Renal pelvis (tissue), 4 donors: ENCODE results near the gene ADCY7. TPM values are rescaled to one million over a fixed set of nuclear protein-coding genes. Genes with fewer than 3 reads are reported as not detected.

Experiments
- DNase-seq: peaks from one replicate; pipeline ENCODE4 v3.0.0-alpha.2; 2013
- polyA plus RNA-seq, 3 donors: library from polyadenylated mRNA; unstranded; fragments of 120-200 nt; gene quantifications; one replicate each; pipeline ENCODE4 v1.2.1, GENCODE V29; 2013; ENCODE audit not compliant: insufficient read length in 3 of 3

Gene ADCY7
- polyA plus RNA-seq, 3 donors, result 8.1 to 9.3 (median 8.2) TPM

DNA sequence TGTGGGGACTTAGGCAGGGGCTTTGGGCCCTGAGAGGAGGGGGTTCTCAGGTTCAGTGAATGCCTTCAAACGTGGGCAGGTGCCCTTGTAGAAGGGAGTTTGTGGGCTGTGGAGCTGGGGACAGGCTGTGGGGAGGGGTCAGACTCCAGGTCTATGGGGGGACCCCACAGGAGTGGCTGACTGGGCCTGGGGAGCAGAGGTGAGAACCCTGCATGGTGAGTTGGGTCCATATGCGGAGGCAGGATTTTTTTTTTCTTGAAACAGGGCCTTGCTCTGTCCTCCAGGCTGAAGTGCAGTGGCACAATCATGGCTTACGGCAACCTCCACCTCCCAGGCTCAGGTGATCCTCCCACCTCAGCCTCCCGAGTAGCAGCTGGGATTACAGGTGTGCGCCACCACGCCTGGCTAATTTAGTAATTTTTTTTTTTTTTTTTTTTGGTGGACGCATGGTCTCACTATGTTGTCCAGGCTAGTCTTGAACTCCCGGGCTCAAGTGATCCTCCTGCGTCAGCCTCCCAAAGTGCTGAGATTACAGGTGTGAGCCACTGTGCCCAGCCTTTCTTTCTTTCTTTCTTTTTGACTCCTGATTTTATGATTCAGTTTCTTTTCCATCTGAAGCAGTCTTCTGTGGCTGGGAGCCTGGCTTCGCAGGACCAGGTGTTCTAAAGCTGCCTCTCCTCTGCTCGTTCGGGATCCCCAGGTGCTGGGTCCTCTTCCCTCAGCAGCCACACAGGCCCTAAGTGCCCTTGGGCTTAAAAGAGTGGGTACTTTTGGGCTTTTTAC, 19.0 kb upstream of the ADCY7 start:
- no peak for DNase-seq

DNA sequence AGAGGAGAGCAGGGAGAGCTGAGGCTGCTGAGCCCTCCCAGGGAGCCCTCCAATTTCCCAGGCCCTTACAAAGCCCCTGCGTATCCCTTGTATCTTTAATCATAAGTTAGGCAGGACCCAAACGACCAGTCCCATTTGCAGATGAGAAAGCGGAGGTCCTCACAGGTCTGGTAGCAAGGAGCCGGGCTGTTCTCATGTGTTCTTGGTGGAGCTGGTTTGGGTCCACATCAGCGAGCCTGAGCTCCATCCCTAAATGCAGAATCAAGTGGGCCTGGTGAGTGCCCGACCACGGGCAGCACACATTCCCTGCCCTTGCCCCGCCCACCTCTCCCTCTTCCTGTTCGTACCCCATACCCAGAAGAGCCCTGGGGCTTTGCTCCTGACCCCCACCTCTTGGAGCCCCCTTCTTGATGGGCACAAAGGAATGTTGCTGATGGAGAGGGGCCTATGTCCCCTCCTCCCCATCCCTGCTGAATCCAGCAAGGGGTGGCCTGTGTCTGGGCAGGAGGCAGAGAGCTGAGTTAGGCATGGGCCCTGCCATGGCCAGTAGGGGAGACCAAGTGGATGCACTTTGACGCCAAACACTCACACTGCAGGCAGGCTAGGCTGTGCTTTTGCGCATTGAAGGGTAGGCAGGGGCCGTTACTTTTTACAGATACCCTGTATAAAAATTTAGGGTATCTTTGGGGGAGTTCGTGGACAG, 18.3 kb upstream of the ADCY7 start:
- no peak for DNase-seq

DNA sequence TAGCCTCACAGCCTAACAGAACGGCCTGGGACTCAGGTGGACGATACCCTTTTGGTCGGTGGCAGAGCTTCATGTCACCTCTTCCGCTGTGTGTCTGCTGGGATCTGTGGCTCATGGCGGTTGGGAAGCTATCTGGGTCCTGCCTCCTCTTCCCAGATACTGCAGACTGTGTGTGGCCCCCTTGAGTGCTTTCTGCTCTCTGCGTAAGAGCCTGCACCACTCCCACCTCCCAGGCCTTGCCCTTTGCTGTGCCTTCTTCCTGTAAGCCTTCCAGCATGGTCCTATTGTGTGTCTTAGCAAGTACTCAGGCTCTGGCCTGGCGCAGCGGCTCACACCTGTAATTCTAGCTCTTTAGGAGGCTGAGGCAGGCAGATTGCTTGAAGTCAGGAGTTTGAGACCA, 17.5 kb upstream of the ADCY7 start:
- DNase-seq, result no peak

DNA sequence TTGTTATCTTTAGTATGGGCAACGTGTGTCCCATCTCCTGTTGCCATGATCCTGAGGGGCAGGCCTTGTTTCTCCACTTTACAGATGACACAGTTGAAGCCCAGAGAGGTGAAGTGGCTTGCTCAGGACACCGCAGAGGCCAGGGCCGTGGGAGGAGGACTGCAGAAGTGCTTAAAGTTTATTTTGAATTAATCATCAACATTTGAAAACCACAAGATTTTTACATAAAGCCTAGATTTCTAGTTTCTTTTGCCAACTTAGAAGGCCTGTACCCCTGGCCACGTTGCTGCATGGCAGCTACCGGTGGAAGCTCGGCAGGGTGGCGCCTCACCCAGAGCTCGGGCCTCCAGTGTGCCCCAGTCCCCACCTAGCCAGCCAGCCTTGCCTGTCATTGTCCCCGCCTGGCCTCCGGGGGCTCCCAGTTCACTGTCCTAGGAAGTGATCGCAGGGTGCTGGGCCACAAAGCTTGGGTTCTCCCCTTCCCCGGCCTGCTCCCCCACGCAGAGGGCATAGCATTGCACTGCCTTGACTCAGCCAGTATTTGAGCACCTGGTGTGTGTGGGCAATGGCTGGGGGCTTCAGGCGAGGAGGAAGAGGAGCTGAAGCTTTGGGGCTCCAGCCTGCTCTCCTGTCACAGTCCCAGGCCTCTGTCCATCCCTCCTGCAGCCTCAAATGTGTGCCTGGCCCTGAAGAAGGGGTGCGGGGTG, 14.8 kb upstream of the ADCY7 start:
- no peak for DNase-seq

DNA sequence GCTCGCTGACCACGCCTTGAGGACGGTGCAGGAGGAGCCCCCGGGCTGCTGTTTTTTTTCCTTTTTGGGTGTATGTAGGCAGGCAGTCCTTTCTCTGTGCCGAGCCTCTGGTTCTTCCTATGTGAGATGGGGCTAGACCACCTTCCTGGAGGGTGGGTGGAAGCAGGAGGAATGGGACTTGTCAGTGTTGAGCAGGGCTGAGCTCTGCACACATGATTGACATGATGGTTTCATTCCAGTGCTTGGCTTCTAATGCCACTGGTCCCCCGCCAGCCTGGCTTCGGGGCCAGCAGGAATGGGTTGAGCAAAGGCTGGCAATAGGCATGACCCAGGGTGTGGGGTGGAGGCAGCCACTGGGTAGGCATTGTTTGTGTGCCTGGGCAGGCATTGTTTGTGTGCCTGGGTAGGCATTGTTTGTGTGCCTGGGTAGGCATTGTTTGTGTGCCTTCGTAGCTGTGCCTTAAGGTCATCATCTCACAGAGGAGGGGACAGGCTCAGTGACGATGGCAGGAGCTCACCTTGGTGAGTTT, 14.2 kb upstream of the ADCY7 start:
- no peak for DNase-seq

DNA sequence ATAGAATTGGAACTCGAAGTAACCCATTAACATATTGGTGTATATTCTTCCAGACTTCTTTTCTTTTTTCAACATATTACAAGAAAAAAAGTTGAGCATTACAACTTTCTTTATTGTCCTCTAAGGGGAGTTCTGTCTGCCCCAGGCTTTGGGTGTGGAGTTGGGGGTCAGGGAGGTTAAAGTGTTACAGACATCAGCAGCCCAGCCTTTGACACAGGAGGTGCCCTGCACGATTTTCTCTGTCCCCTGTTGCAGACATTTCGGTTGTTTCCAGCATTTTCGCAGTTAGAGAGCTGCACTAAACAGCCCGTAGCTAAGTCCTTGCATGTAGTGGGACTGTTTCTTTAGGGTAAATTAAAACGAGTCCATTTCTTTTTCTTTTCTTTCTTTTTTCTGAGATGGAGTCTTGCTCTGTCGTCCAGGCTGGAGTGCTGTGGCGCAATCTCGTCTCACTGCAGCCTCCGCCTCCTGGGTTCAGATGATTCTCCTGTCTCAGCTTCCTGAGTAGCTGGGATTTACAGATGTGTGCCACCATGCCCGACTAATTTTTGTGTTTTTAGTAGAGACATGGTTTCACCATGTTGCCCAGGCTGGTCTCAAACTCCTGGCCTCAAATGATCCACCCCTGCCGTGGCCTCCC, 13.4 kb upstream of the ADCY7 start:
- DNase-seq, result no peak

DNA sequence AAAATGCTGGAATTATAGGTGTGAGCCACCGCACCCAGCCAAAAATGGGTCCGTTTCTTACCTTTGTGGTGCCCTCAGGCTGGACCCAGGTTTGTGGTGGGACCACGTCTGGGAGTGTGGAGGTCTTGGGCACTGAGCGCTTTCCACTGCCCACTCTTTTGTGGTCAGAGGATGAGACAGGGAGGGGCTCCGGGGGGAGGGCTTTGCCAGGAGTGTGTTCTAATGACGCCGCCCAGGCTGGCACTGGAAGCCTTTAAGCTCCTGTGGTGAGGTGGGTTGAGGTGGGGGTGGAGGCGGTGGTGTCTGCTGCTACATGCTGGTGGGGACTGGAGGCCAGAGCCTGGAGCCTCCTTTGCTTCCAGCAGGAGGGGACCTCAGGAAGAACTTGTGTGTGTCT, 12.8 kb upstream of the ADCY7 start:
- no peak for DNase-seq

DNA sequence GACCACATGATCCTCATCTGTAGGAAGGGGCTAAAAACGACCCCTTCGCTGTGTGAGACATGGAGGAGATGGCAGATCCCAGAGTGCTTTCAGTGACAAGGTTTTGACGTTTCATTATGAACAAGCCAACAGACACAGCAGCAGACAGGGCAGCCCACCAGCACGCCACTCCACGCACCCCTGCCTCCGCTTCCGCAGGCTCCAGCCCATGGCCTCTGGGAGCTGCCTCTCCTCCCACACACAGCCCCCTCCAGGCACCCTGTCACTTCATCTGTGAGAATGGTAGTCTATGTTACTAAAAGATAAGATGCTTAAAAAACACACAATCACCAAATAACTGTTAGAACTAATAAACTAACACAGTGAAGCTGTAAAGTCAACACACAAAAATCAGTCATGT, 12.3 kb upstream of the ADCY7 start:
- DNase-seq, result no peak

DNA sequence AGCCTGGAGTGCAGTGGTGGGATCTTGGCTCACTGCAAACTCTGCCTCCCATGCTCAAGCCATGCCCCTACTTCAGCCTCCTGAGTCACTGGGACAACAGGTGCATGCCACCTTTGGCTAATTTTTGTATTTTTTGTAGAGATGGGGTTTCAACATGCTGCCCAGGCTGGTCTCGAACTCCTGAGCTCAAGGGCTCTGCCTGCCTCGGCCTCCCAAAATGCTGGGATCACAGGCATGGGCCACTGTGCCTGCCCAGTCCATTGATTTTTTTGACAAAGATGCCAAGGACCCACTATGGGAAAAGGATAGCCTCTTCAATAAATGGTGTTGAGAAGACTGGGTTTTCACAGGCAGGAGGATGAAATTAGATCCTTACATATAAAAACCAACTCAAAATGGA, 10.8 kb upstream of the ADCY7 start:
- no peak for DNase-seq

DNA sequence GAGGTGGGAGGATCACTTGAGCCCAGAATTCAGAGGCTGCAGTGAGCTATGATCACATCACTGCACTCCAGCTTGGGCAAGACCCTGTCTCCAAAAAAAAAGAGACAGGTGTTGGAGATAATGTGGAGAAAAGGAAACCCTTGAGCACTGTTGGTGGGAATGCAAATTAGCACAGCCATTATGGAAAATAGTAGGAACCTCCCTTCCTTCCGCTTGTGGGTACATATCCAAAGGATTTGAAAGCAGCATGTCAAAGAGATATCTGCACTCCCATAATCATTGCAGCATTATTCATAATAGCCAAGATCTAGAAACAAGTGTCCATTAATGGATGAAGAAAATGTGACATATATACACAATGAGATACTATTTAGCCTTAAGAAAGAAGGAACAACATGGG, 9.7 kb upstream of the ADCY7 start:
- DNase-seq, result no peak

DNA sequence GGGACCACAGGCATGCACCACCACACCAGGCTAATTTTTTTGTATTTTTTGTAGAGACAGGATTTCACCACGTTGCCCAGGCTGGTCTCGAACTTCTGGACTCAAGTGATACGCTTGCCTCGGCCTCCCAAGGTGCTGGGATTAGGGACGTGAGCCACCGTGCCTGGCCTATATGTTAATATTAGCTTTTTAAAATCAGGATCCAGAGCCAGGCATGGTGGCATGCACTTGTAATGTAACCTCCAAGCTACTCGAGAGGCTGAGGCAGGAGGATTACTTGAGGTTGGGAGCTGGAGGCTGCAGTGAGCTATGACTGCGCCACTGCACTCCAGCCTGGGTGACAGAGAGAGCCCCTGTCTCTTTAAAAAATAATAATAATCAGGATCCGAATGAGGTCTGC, 8.5 kb upstream of the ADCY7 start:
- DNase-seq, result no peak

DNA sequence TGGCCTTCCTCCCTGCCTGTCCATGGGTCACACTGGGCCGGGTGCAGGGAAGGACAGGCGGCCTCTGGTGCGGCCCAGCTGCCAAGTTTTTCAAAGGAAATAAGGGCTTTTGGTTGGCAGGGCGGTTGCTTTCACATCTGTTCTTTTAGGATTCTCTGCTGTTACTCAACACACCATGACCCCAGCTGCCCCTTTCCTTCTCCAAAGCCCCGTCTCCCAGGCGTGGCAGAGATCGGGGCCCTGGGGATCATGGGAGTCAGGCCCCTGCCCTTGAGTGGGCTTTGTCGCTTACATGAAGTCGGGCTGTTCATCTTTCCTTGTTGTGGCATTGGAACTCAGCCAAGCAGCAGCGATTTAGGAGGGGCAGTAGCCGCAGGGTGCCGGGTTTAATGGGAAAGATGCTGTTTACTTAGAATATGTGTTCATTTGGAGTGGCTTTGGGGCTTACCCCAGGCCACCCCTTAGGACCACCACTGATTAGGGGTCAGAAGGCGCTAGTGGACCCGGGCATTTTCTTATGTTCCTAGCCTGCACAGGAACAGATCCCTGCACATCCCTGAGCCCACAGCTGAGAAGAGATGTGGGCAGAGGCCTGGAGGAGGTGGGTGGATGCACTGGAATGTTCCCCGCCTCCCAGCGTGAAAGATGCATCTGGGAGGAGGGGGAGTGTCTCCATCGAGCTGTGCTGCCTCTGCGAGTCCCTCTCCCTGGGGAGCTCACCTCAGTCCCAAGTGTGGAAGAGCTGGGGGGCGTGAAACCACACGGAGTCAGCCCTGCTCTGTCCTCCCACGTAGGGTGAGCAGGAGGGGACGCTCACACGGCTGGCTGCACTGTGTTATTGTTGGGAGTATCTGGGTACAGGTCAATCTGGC, 6.8 kb upstream of the ADCY7 start:
- no peak for DNase-seq

DNA sequence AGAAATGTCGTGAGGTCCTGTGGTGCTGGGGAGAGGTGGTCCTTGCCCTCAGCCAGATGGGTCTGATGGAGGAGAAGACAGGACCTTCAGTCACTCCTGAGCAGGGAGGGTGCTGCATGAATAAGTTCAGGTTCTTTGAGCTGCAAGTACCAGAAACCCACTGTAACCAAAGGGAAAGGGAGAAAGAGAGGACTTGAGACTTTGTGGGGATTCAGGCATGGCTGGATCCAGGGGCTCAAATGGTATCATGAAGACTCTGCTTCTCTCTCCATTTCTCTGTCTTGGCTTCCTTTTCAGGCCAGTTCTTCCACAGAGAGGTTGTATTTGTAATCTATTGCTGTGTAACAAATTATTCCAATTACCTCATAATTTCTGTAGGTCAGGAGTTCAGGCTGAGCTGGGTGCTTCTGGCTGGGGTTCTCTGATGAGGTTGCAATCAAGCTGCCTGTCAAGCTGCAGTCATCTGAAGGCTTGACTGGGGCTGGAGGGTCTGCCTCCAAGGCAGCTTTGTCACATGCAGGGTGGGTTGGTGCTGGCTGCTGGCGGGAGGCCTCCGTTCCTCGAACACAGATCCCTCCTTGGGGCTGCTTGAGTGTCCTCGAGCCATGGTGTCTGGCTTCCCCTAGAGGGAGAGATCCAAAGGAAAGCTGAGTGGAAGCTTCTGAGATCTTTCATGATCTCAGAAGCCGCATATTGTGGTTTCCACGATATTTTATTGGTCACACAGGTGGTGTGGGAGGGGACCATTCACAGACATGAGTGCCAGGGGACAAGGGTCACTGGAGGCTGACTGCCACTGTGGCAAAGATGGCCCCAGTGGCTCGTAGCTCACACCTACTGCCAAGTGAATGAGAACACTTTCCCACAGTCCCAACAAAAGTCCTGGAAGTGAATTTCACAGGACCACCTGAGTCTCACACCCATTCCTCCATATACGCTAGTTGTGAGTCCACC, 5.9 kb upstream of the ADCY7 start:
- DNase-seq, result no peak

DNA sequence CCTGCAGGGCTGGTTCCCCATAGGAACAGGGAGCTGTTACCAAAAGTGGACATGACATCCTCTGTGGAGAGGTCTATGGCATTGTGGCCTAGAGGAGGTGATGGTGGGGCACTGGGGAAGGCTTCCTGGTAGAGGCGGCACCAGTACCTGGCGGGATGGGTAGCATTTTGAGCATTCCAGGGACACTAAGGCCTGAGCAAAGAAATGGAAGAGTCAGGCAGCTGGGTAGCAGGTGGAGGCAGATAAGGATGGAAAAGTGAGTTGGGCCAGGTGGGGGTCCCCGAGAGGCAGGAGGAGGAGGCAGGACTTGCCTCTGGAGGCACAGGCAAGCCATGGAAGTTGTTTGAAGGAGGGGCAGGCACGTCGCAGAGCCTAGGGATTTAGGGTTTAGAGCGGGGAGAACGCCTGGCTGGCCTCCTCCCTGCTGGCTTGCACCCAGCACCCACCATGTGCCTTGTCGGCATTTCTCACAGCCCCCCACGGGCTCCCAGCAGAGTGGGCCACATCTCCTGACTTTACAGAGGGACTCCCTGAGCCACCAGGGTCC, 5.1 kb upstream of the ADCY7 start:
- DNase-seq, result no peak

DNA sequence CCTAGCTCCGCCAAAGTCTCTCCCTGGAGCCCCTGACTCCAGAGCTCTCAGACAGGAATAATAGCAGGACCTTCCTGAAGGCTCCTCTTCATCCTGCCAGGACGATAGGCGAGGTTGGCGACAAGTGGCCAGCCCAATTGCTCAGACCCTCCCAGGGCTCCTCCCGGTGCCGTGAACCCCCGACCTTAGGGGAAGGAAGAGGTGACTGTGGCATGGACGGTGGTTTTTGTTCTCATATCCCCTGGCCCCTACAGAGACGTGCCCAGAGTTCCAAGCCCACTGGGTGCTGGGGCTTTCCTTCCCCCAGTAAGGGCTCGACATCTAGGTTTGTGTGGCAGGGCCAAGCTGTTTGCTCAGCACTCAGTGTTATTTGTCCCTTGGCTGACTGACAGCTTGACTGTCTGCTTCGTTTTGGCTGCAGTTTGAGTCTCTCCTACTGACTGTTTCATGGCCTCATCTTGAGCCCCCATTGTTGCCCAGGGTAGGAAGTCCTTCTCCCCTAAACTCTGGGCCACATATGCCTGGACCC, 4.6 kb upstream of the ADCY7 start:
- no peak for DNase-seq

DNA sequence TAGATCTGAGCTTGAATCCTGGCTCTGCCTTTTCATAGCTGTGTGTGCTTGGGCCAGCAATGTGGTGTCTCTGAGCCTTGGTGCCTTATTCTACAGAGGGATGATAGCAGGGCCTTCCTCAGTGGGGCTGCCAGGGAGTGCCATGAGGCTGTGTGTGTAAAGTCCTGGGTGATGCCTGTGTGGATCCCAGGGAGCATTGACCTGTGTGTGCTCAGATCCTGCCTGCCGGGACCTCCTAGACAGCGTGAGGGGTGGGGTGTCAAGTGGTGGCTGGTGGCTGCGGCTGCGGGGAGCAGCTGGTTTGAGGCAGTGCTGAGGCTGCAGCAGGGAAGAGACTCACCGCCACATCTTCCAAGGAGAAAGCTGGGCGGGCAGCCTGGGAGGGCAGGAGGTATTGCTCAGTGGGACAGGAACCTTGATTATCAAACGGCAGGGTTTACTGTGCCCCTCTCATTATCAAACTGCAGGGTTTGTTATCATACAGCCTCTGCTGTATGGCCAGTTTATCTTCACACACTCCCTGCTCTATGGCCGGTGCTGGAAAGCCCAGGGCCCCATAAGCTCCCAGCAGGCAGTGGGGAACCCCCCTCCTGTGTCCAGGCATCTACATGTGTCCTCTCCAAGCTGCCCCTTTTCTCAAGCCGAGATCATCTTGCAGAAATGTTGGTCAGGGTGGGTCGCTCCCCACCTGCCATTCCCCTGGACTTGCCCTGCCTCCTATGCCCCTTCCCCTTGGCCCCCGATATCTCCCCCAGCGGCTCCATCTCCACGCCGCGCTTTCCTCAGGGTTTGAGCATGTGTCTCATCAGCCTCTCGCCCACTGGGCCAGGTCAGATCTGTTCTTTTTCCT, 3.1 kb upstream of the ADCY7 start:
- no peak for DNase-seq

DNA sequence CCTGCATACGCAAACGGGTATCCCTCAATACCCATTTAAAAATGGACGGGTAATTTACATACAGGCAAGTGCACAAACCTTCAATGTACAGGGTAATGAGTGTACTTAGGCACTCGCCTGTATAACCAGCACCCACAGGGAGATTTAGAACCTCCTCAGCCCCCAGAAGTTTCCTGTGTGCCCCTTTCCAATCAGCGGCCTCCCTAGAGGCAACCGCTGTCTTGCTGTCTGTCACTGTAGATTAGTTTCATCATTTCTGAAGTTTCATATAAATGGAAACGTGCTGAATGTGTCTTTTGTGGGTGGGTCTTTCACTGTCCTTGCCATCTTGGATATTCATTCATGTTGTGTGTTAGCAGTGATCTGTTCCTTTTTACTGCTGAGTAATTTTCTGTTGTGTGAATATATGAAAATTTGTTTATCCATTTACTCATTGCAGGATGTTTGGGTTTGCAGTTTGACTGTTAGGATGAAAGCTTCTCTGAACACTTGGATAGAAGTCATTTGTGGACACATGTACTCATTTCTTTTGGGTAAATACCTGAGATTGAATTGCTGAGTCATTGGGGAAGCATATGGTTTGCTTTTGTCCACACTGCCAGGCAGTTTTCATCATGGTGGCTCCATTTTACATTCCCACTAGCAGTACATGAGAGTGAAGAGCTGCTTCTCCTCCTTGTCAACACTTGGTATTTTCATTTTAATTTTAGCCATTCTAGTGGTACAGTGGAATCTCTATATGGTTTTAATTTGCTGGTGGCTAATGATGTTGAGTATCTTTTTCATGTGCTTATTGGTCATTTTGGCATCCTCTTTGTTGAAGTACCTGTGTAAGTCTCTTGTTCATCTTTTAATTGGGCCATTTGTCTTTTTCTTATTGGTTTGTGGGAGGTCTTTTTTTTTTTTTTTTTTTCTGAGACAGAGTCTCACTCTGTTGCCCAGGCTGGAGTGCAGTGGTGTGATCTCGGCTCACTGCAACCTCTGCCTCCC, 2.1 kb upstream of the ADCY7 start:
- DNase-seq, result no peak
